Stimulated activated CD4-positive, alpha-beta T cell treated with anti-CD3 and anti-CD28 coated beads, TNF-alpha, amount 100 ng/mL, for 1 hour (primary cell): Measurements from ENCODE around the gene CLPX.
"Not testable (repeated sequence)": the region's sequence is repeated elsewhere in the genome, so short reads cannot be mapped to it uniquely, and the experiment has no call there.

Experiments used
- DNase-seq, 3 donors: peaks; one replicate each; pipeline ENCODE4 v3.0.0-alpha.2; 2020; ENCODE audit warnings: low read depth in 3 of 3, low spot score in 1 of 3

CLPX gene

DNA sequence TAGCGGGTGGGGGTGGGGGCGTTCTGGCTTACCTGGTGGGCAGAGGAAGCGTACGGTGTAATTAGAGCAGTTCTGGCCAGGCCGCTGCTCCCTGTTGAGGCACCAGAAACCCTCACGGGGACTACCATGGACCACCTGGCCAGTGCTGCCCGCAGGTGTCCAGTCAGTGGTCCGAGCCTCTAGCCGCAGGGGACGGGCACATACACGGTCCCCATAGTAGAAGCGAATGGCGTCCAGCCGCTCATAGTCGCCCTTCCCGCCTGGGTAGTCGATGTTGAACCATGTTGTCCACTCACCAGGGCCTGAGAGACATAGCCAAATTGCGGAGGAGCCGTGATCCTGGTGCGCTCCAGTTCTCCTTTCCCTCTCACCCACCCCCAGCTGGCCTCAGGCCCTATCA, 21.6 kb upstream of the CLPX start:
- no peak for DNase-seq

DNA sequence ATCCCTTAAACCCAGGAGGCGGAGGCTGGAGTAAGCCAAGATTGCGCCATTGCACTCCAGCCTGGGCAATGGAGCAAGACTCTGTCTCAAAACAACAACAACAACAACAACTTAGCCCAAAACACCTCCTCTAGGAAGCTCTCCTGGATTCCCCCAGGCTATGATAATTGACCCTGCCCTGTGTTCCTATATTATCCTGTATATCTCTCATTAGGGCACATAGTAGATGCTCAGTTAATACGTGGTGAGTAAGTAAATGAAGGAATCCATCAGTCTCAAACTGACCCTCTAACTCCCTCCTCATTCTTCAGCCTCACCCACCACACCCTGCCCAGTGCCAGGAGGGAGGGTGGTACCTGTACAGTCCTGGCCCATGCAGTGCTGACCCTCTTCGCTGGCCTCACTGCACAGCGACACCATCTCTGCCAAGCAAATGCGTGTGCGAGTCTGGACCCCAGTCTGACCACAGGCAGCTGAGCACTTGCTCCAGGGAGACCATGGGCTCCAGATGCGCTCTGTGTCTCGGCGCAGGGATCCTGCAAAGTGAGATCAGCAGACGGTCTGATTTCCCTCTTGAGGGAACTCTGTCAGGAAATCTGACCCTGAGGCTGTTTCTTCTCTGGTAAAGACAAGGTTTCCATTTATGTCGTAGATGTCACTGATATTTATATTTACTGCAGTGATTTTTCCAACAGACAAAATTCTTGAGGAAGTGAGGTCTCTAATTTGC, 20.0 kb upstream of the CLPX start:
- DNase-seq, result no peak

DNA sequence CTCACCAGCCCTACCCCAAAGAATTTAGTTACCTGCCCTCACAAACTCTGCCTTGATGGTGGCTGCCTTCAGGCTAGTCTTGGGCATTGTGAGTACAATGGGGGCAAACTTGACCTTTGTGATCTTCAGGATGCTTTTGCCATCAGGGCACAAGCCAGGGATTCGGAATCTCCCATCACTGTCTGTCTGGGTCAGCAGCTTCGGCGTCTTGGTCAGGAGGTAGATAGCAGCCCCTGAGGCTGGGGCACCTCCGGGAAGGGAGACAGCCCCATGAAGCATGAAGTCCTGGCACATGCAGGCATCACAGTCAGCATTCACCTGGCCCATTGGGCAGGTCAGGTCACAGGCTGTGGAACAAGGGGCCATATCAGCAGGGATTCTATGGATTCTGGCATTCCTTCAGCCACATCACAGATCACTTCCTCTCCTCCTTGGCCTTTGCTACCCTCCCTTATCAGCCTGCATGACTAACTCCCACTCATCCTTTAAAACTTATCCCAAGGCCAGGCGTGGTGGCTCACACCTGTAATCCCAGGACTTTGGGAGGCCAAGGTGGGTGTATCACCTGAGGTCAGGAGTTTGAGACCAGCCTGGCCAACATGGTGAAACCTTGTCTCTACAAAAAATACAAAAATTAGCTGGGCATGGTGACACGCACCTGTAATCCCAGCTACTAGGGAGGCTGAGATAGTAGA, 19.2 kb upstream of the CLPX start:
- DNase-seq, result no peak

DNA sequence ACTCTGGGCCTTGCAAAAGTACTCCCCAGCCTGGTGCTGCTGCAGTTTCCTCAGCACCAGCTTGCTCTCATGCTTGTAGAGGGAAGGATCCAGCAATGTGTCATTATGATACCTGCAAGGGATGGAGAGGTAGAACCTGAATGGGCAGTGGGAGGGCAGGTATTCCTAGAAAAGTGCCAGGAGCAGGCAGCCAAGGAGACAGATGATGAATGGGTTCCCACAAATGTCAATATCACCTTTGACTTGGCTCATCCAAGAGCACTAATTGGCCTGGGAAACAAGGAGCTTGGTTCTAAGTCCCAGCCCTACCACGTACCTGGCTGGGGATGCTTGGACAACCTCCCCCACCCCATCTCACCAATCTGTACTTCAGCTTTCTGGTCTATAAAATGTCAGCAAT, 16.8 kb upstream of the CLPX start:
- DNase-seq, result no peak

DNA sequence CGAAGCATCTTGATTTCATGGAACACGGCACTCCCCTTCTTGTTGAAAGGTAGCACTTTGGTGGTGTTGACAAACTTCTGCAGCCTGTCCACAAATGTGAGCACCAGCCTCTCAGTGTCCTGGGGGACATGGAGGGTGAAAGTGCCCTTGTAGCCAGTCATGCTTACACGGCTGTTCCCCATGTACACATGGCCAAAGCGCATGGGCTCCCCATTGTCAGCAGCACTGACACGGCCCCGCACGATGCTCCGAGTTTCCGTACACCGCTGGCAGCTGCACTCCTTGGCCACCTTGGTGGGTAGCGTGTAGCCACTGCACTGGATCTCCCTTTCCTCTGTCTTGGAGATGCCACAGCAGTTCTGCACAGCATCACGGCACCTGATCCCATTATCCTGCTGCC, 13.4 kb upstream of the CLPX start:
- DNase-seq, result no peak

DNA sequence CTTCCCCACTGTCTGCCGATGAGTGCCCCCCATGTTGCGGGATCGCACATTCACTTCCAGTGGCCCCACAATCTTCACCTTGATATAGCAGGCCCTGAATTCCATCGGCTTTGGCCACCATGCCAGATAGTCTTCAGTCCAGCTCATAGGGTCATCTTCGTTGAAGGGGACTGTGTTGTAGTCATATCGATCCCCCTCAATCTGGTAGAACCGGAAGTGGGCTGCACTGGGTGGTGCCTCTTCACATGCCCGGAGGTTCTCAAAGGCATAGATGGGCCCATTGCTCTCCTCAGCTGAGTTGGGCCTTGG, 12.1 kb upstream of the CLPX start:
- no peak for DNase-seq

DNA sequence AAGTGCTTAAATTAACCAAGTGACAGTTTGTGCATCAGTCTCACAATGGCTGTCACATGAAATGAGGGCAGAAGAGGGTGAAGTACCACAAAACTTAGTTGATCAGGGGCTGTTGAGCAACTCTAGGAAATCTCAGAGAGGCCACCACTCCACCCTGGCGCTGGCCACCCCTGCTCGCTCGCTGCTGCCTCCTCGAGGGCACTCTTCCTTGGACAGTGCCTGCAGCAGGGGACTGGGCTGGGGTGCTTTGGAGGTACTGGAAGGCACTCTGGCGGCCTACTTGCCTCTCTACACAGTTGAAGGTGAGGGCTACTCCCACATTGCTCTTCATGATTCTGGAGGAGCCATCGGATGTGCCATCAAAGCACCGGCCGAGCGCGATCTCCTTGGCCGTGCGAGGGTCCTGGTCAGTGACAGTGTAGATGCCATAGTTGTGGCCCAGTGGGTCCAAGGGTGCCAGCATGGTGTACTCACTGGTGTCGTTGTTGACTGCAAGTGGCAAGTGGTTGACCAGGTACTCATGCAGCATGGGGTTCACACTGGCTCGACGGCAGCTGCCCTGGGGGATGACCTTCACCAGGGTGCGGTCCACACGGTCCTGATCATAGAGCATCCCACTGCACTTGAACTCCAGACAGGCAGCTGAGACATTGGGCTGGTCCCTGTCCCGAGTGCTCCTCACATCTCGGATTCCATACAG, 11.6 kb upstream of the CLPX start:
- no peak for DNase-seq

DNA sequence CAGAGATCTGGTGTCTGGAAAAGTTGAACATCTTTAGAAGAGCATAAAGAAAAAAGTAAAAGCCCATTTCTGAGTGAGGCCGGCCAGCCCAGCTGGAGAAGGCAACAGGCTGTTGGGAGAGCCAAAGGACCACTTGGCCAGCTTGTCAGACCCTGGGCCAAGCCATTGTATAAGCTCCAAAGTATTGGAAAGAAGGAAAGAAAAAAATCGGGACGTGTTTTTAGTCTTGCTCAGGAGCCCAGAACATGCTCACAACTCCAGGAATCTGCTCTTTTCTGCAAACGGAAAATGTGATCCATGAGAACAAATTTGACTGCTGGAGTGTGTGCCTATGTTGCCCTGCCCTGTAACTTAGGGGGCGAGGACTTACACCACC, 10.4 kb upstream of the CLPX start:
- DNase-seq, result no peak

DNA sequence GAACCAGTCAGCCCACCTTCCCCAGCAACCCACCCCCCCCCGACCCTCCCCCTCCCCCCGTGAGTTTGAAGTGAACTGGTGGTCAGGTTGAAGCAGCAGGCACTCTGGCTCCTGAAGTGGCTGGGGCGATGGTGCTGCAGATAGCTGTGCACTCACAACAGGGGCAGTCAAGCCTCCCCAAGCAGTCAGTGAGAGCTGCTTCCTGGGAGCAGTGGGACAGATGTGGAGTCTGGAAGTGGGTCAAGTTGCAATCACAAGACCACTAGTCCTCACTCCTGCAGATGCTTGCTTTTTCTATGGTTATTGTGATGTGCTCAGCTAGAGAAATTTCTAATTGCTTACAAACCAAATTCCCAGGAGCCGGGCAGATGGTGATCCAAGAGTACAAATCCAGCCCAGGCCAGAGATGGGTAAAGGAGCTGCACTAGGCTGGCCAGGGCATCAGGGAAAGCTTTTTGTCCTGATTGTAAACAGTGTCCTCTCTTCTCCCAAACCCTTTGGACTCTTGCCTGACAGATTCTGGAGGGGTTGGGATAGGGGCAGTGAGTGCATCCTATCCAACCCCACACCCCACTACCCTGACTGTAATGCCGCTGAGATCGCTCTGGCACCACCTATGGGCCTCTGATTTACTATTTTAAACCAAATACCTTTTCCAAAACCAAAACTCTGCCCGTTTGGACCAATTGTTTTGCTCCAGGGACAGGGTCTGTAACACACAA, 9.8 kb upstream of the CLPX start:
- no peak for DNase-seq

DNA sequence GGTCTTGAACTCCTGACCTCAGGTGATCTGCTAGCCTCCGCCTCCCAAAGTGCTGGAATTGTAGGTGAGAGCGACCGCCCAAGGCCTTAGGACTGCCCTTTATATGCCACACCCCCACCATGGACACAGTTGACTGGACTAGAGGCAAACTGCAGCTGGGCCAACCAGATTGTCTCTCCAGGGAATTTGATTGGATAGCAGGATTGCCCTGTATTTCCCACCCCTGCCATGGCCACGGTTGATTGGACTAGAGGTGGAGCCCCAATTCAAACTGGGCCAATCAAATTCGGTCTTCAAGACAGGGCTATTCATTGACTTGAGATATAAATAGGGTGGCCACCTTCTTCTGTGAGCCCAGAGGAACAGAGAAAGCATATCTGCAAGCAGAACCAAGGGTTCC, 6.9 kb upstream of the CLPX start:
- no peak for DNase-seq

DNA sequence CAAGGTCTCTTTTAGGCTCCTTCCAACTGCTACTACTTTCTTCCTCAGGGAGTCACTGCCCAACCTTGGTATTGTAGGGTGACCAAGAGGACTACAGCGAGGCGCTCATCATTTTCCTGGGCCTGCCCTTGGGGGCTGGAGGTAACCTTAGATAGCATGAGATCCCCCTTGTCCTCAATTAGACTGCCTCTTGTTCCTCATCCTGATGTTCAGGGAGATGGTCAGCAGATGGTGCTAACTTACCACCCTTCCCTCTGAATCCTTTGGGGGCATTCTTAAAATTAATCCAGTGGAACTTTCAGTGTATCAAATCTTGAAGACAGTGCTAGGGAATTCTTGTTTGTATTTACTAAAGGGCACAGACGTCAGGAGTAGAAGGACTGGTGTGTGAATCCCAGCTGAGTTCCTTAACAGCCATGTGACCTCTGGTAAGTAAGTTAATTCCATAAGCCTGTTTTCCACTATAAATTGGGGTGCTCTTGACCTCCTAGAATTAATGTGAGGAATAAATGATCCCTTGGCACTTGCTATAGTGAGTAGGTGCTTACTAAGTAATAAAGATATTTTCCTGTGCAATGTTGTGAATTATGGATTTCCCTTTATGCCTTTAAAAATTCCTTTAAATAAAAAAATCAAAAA, 4.1 kb upstream of the CLPX start:
- no peak for DNase-seq

DNA sequence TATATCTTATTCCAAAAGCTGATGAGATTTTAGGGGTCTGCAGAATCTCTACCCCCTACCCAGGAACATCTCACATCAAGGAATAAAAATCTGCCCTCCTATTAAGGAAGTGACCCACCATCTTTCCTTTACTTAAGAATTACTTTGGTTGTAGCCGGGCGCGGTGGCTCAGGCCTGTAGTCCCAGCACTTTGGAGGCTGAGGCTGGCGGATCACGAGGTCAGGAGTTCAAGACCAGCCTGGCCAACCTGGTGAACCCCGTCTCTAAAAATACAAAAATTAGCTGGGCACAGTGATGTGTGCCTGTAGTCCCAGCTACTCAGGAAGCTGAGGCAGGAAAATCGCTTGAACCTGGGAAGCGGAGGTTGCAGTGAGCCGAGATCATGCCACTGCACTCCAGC, 3.3 kb upstream of the CLPX start:
- not testable (repeated sequence) for DNase-seq

DNA sequence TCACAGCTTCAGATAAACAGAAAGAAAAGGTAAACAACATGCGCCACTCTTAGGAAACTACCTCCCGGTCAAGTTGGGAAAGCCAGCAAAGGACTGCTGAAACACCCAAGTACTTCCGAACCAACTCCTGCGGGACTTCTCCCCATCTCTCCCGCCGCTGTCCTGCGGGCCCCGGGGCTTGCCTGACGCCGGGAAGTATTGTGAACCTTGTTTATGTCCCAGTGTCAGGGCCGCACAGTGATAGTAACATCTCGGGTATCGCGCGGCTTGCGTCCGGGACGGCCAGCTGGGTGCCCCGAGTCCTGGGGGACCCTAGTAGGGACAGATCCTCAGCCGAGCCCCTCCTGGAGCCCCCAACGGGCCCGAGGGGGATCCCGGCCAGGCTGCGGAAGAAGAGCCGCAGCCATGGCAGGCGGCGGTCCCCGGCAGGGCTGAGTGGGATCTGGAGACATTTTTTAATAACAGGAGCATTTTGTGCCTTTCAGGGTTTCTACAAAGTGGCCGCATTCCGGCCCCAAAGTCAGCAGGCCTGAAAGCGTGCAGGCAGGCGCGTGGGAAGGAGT, 756 bp downstream of the CLPX start:
- peak in 1 of 3 donors; percentile 4 for DNase-seq

DNA sequence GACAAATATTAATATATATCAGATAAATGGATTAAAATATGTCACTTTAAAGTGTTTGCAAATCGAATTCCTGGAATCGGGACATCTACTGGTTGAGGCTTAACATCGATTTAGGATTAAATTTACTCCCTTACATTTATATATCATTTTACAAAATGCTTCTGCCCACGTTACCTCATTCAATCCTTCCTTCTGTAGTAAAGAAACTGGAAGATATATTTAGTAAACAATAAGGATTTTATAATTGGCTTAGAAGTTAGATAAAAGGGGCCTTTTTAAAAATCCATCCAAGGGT, 1.3 kb downstream of the CLPX start:
- no peak for DNase-seq

DNA sequence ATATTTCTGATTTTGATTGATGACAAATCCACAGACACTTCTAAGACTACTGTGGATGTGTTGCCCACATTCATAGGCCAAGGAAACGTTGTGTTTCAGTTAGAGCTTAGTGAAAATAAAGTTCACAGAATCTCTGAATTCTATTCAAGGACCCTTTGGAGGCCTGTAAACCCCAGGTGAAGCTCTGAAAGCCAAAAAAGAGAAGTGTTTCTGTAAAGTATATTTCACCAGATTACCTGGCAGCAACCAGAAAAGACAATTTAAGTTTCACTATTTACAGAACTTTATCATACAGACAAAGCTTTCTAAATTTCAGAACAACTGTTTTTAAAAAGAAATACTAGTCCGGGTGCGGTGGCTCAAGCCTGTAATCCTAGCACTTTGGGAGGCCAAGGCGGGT, 2.6 kb downstream of the CLPX start:
- no peak for DNase-seq

DNA sequence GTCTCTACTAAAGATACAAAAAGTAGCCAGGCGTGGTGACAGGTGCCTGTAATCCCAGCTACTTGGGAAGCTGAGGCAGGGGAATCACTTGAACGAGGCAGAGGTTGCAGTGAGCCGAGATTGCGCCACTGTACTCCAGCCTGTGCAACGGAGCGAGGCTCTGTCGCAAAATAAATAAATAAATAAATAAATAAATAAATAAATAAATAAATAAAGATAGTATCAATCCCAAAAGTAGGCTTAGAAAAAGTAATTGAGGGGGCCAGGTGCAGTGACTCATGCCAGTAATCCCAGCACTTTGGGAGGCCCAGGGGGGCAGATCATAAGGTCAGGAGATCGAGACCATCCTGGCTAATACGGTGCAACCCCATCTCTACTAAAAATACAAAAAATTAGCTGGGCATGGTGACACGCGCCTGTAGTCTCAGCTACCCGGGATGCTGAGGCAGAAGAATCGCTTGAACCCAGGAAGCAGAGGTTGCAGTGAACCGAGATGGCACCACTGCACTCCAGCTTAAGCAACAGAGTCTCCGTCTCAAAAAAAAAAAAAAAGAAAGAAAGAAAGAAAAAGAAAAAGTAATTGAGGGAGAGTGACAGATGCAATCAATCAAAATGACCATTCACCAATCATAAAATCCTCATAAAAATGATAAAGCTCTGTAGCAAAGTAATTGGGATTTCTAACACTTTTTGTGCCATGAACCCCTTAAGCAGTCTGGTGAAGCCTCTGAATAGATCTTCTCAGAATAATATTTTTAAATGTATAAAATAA, 3.4 kb downstream of the CLPX start:
- DNase-seq, result not testable (repeated sequence)

DNA sequence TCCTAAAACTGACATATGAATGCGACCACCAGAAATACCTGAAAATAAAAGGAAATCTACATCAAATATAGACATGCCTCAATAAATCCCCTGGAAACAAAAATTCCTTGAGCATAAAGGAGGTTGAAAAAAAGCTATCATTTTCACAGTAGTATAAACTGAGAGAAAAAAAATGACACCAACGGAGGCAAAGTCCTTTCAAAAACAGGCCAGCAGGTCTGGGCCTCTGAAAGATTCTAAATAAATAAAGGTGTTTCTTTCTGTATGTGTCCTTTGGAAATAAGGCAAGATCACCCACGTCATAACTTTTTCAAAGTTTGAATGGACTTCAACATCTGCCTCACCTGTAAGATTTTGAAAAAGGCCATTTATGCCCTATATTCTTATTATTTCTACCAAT, 5.0 kb downstream of the CLPX start:
- DNase-seq, result no peak

DNA sequence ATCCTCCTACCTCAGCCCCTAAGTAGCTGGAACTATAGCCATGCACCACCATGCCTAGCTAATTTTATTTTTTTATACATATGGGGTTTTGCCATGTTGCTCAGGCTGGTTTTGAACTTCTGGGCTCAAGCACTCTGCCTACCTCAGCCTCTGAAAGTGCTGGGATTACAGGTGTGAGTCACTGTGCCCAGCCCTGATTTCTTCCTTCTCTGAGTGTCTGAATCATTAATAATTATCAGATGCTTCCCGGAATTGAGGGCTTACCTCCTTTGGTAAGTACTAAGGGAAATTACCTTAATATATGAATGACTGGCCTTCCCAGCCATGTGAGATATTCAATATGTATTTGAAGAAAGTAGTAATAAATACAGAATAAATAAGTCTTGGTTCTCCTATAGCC, 7.2 kb downstream of the CLPX start:
- no peak for DNase-seq

DNA sequence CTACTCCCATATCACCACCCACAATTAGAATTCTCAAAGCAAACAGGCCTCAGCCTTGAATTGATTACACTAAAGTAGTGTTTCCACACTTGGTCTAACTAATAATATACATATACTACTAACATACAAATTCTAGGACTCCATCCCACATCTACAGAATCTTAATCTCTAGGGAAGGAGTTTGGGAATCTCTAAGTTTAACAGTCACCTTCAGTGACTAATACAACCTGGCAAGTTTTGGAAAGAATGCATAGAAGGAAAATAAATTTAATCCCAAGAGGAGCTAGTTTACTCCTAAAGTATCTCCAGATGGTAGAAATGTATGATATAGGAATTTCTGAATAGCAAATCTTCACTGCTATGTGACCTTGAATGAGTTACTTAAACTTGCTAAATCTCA, 9.1 kb downstream of the CLPX start:
- DNase-seq, result no peak

DNA sequence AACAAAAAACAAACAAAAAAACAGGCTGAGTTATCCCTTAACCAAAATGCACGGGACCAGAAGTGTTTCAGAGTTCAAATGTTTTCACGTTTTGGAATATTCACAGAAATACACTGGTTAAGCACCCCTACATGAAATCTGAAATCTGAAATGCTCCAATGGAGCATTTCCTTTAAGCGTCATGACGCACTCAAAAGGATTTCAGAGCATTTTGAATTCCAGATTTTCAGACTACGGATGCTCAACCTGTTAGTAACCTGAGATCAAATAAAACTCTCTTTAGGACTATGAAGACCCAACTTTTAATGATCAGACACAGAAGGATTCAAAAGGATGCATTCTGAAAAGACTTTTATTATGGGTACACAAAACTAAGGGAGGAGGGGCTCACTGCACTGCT, 9.6 kb downstream of the CLPX start:
- DNase-seq, result no peak

DNA sequence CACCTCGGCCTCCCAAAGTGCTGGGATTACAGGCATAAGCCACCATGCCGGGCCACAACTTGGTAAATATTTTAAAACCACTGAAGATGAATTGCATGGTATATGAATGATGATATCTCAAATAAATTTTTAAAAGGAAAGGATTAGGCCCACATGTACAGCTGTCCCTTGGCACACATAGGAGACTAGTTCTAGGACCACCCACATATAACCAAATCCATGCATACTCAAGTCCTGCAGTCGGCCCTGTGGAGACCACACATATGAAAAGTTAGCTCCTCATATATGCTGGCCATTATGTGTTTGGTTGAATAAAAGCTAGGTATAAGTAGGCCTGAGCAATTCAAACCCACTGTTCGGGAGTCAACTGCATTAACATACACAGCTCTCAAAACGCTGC, 10.6 kb downstream of the CLPX start:
- no peak for DNase-seq
